Measurements from ENCODE around the gene NLRC3.

DNA sequence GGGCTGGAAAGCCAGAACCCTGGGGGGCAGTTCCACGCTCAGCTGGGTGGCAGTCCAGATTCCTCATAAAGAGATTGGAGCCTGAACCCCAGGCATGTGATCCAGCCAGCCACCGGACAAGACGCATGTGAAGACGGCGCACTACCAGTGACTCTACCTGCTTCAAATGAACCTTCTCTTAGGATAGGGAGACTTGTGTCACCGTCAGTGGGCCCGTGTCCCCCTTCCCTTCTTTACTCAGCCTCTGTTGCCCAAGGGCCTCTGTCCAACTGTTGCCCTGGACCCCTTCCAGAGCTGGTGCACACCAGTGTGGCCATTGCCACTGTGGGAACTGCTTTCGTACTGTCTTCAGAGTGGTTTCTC is 58.2 kb downstream of the NLRC3 start:
- TF ChIP-seq, protein P1, sequence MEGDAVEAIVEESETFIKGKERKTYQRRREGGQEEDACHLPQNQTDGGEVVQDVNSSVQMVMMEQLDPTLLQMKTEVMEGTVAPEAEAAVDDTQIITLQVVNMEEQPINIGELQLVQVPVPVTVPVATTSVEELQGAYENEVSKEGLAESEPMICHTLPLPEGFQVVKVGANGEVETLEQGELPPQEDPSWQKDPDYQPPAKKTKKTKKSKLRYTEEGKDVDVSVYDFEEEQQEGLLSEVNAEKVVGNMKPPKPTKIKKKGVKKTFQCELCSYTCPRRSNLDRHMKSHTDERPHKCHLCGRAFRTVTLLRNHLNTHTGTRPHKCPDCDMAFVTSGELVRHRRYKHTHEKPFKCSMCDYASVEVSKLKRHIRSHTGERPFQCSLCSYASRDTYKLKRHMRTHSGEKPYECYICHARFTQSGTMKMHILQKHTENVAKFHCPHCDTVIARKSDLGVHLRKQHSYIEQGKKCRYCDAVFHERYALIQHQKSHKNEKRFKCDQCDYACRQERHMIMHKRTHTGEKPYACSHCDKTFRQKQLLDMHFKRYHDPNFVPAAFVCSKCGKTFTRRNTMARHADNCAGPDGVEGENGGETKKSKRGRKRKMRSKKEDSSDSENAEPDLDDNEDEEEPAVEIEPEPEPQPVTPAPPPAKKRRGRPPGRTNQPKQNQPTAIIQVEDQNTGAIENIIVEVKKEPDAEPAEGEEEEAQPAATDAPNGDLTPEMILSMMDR (IDR thresholded peaks at IDR 0.05), result no peak
- no peak for TF ChIP-seq EZH2 (IDR thresholded peaks at IDR 0.05; ENCODE audit: borderline replicate concordance, insufficient read depth, low read depth, low read length, poor library complexity, severe bottlenecking)
